Uterus (tissue), 4 donors: ENCODE results near the gene ABRACL. TPM values are rescaled to one million over a fixed set of nuclear protein-coding genes. Genes with fewer than 3 reads are reported as not detected.
"Not testable (repeated sequence)": the region's sequence is repeated elsewhere in the genome, so short reads cannot be mapped to it uniquely, and the experiment has no call there.

Source experiments
- DNase-seq, 2 donors: peaks; one replicate each; pipeline ENCODE4 v3.0.0-alpha.2; 2019 to 2020
- H3K27ac ChIP-seq, 2 donors: fragments of 200-600 bp; sonication (generic); 1 replicate in 1 of 2; 2 replicates in 1 of 2; pipeline ENCODE4 v1.5.1; 2016 to 2018
- H3K27me3 ChIP-seq, 2 donors: fragments of 200-600 bp; sonication (generic); one replicate each; pipeline ENCODE4 v1.5.1; 2018 to 2019; ENCODE audit warnings: control low read depth in 1 of 2
- H3K36me3 ChIP-seq, 2 donors: fragments of 200-600 bp; sonication (generic); one replicate each; pipeline ENCODE4 v1.5.1; 2019; ENCODE audit warnings: control low read depth in 1 of 2
- H3K4me1 ChIP-seq, 2 donors: fragments of 200-600 bp; sonication (generic); one replicate each; pipeline ENCODE4 v1.5.1; 2018 to 2019; ENCODE audit warnings: control low read depth in 1 of 2
- H3K4me3 ChIP-seq, 2 donors: fragments of 200-600 bp; sonication (generic); 1 replicate in 1 of 2; 2 replicates in 1 of 2; pipeline ENCODE4 v1.5.1; 2018 to 2019; ENCODE audit warnings: mild to moderate bottlenecking in 1 of 2
- H3K9me3 ChIP-seq, 2 donors: fragments of 200-600 bp; sonication (generic); one replicate each; pipeline ENCODE4 v1.5.1; 2019; ENCODE audit warnings: control low read depth in 1 of 2
- CTCF ChIP-seq, 4 experiments: fragments of 200-600 bp in 2 of 4; fragments of 450-650 bp in 2 of 4; sonication (generic) in 2 of 4; IDR thresholded peaks; one replicate each; pipeline ENCODE4 v1.5.1; 2016 to 2019; ENCODE audit warnings: antibody characterized with exemption in 4 of 4, mild to moderate bottlenecking in 2 of 4, moderate library complexity in 1 of 4
- POLR2A ChIP-seq, 2 donors: fragments of 450-650 bp; IDR thresholded peaks; one replicate each; pipeline ENCODE4 v1.6.1; 2016; ENCODE audit warnings: antibody characterized with exemption in 2 of 2, mild to moderate bottlenecking in 1 of 2, moderate library complexity in 1 of 2
- intact Hi-C: fragments of 100-400 bp; cut with DNase I; formaldehyde crosslinking; loops from one replicate; pipeline ENCODE4 v1.15.1; 2023; ENCODE audit warnings: low total_unique reads
- total RNA-seq, 4 donors: library from RNA; depleted of rRNA in 3 of 4; stranded (reverse); fragments of >200 nt in 3 of 4; gene quantifications; one replicate each; pipeline versions ENCODE4 v1.1.0 to v1.2.4, GENCODE V29; 2014 to 2023
- donor health status: DM: yes; HTN: yes; CAD: no.

ABRACL gene
- total RNA-seq, 4 donors from 2014 or later, result 6.2 to 10.0 (median 6.2) TPM; not detected in 1

GRCh38 chr6:138989098-138989983, 39.2 kb upstream of the ABRACL start:
- no peak overlapping the region for H3K27ac ChIP-seq
- H3K36me3 ChIP-seq, result no peaks in the 10 kb centered on the region
- intact Hi-C loops, result no loop called here

GRCh38 chr6:138991206-138991605, 37.3 kb upstream of the ABRACL start:
- Histone ChIP-seq H3K27me3 (no peaks in the 10 kb centered on the region), H3K36me3 (no peaks in the 10 kb centered on the region), H3K4me1 (no peaks in the 10 kb centered on the region), H3K4me3 (no peak overlapping the region), H3K9me3 (no peaks in the 10 kb centered on the region), H3K27ac (no peak overlapping the region)
- TF ChIP-seq POLR2A (IDR thresholded peaks at IDR 0.05), result no peak
- no peak for TF ChIP-seq CTCF (IDR thresholded peaks at IDR 0.05)
- intact Hi-C loops, result no loop called here
- DNase-seq, result no peak

More at GRCh38 chr6:138989098-138989983, 39.2 kb upstream of the ABRACL start:
- TF ChIP-seq POLR2A (IDR thresholded peaks at IDR 0.05), result no peak
- no peak for TF ChIP-seq CTCF (IDR thresholded peaks at IDR 0.05)
- H3K4me1 ChIP-seq, result no peaks in the 10 kb centered on the region
- no peaks in the 10 kb centered on the region for H3K9me3 ChIP-seq
- H3K4me3 ChIP-seq, result no peak overlapping the region
- H3K27me3 ChIP-seq, result no peaks in the 10 kb centered on the region
- DNase-seq, result no peak

- H3K36me3 ChIP-seq, H3K4me1 ChIP-seq, DNase-seq, H3K27ac ChIP-seq, H3K27me3 ChIP-seq, H3K9me3 ChIP-seq, H3K4me3 ChIP-seq, intact Hi-C loops: not testable (repeated sequence)
These were observed 35.6 kb upstream of the ABRACL start for GRCh38 chr6:138992965-138993364.

GRCh38 chr6:138993410-138993809, 35.1 kb upstream of the ABRACL start:
- H3K27ac ChIP-seq, H3K4me3 ChIP-seq, H3K9me3 ChIP-seq, H3K27me3 ChIP-seq, H3K36me3 ChIP-seq, H3K4me1 ChIP-seq, DNase-seq, intact Hi-C loops: not testable (repeated sequence)

- no peaks in the 10 kb centered on the region for H3K27me3 ChIP-seq
- no peak for DNase-seq
- H3K4me3 ChIP-seq, result no peak overlapping the region
- H3K4me1 ChIP-seq, result no peaks in the 10 kb centered on the region
- H3K27ac ChIP-seq, result no peak overlapping the region
- intact Hi-C loops, result no loop called here
- no peaks in the 10 kb centered on the region for H3K36me3 ChIP-seq
- H3K9me3 ChIP-seq, result no peaks in the 10 kb centered on the region
- TF ChIP-seq POLR2A (IDR thresholded peaks at IDR 0.05), result no peak
- TF ChIP-seq CTCF (IDR thresholded peaks at IDR 0.05), result no peak
These were observed 32.0 kb upstream of the ABRACL start for GRCh38 chr6:138996524-138996923.

- no peak for DNase-seq
- H3K36me3 ChIP-seq, result no peaks in the 10 kb centered on the region
- intact Hi-C loops, result no loop called here
These were observed 31.4 kb upstream of the ABRACL start for GRCh38 chr6:138997136-138997535.

More at GRCh38 chr6:138997136-138997535, 31.4 kb upstream of the ABRACL start:
- TF ChIP-seq POLR2A (IDR thresholded peaks at IDR 0.05) (no peak), CTCF (IDR thresholded peaks at IDR 0.05) (no peak)
- Histone ChIP-seq H3K27ac (no peak overlapping the region), H3K9me3 (no peaks in the 10 kb centered on the region), H3K4me3 (no peak overlapping the region), H3K27me3 (no peaks in the 10 kb centered on the region), H3K4me1 (no peaks in the 10 kb centered on the region)
